GM11168 (cell line): ENCODE measurements around the gene TDRD10.

ENCODE experiments used
- in situ Hi-C: fragments of 300-500 bp; cut with MboI; formaldehyde crosslinking; loops from one replicate; pipeline ENCODE4 v1.12.0; 2022; ENCODE audit warnings: low sequenced_read_pairs; ENCODE audit not compliant: unreplicated experiment

Gene TDRD10

GRCh38 chr1:154574716-154575115 is 72.7 kb downstream of the TDRD10 start:
- in situ Hi-C loops: no loop called here

- in situ Hi-C loops: no loop called here
These were observed 73.3 kb downstream of the TDRD10 start for GRCh38 chr1:154575147-154575927.

- in situ Hi-C loops: no loop called here
These were observed 74.0 kb downstream of the TDRD10 start for GRCh38 chr1:154575951-154576566.

GRCh38 chr1:154577346-154578057 is 75.5 kb downstream of the TDRD10 start:
- in situ Hi-C loops: no loop called here

- in situ Hi-C loops: no loop called here
These were observed 76.0 kb downstream of the TDRD10 start for GRCh38 chr1:154578058-154578418.

- in situ Hi-C loops: no loop called here
These were observed 77.4 kb downstream of the TDRD10 start for GRCh38 chr1:154579374-154579773.

GRCh38 chr1:154581766-154582165 is 79.7 kb downstream of the TDRD10 start:
- in situ Hi-C loops: no loop called here

- in situ Hi-C loops: no loop called here
These were observed 80.9 kb downstream of the TDRD10 start for GRCh38 chr1:154582885-154583284.

GRCh38 chr1:154583773-154584172 is 81.8 kb downstream of the TDRD10 start:
- in situ Hi-C loops: no loop called here

- in situ Hi-C loops: no loop called here
These were observed 82.4 kb downstream of the TDRD10 start for GRCh38 chr1:154584267-154584994.

GRCh38 chr1:154586231-154586630 is 84.2 kb downstream of the TDRD10 start:
- in situ Hi-C loops: no loop called here

GRCh38 chr1:154586641-154587040 is 84.6 kb downstream of the TDRD10 start:
- in situ Hi-C loops: no loop called here

- in situ Hi-C loops: no loop called here
These were observed 87.8 kb downstream of the TDRD10 start for GRCh38 chr1:154589780-154590179.

- in situ Hi-C loops: no loop called here
These were observed 88.7 kb downstream of the TDRD10 start for GRCh38 chr1:154590756-154591155.

- in situ Hi-C loops: no loop called here
These were observed 89.2 kb downstream of the TDRD10 start for GRCh38 chr1:154591206-154591605.

GRCh38 chr1:154593390-154593789 is 91.4 kb downstream of the TDRD10 start:
- in situ Hi-C loops: no loop called here

GRCh38 chr1:154594811-154595210 is 92.8 kb downstream of the TDRD10 start:
- in situ Hi-C loops: no loop called here

- in situ Hi-C loops: no loop called here
These were observed 93.6 kb downstream of the TDRD10 start for GRCh38 chr1:154595621-154596020.
